ENCODE results near the gene MAPKBP1.
A peak's percentile ranks its signal among the peaks of the same experiment; 100 is the strongest.

Gene MAPKBP1

GRCh38 chr15:41827880-41828806 lies 53.9 kb downstream of the MAPKBP1 start, which contains the start of gene JMJD7:
Gene JMJD7, plus strand, starts transcription at chr15:41828092. Its CDS starts 33 bp downstream, at chr15:41828125.
- DNase-seq (ENCODE audit: low read depth) = peak; percentile 88

GRCh38 chr15:41828807-41829141 lies 54.5 kb downstream of the MAPKBP1 start:
- DNase-seq (ENCODE audit: low read depth) = no peak

- no peak for DNase-seq (ENCODE audit: low read depth)
Measured at GRCh38 chr15:41829959-41830646, 55.8 kb downstream of the MAPKBP1 start.

GRCh38 chr15:41831291-41831690 lies 57.0 kb downstream of the MAPKBP1 start:
- DNase-seq (ENCODE audit: low read depth) = peak; percentile 7

GRCh38 chr15:41832208-41832607 lies 57.9 kb downstream of the MAPKBP1 start:
- no peak for DNase-seq (ENCODE audit: low read depth)

GRCh38 chr15:41832875-41833274 lies 58.6 kb downstream of the MAPKBP1 start:
- no peak for DNase-seq (ENCODE audit: low read depth)

DNA sequence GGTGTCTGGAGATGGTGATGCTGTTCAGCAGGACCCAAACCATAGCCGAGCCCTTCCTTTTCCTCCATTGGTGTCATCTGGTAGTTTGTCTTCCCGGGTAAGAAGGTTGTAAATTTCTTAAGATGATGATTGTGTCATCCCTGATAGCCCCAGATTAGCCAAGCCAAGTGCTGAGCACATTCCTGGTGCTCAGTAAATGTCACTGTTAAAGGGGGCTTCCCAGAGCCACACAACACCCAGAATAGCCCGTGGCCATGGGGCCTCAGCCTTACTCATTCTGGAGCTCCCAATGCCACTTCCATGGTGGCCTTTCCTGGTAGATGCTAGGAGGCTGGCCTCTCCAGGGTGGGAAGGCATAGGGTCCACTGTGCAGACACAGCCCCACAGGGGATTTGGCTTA lies 59.8 kb downstream of the MAPKBP1 start:
- DNase-seq (ENCODE audit: low read depth) = no peak

DNA sequence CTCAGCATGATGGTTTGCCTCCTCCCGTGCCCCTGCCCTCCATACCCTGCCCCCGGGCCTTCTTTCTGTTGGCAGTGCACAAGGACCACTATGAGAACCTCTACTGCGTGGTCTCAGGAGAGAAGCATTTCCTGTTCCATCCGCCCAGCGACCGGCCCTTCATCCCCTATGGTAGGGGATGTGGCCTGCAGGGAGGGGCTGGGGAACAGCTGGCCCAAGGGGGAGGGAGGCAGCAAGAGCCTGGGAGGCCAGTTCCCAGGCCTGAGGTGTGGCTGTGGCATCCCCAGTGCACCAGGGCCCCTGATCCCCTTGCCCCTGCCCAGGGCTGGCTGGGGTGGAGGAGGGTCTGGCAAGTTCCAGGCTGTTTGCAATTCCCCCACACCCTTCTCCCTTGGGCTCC lies 61.8 kb downstream of the MAPKBP1 start:
- no peak for DNase-seq (ENCODE audit: low read depth)

DNA sequence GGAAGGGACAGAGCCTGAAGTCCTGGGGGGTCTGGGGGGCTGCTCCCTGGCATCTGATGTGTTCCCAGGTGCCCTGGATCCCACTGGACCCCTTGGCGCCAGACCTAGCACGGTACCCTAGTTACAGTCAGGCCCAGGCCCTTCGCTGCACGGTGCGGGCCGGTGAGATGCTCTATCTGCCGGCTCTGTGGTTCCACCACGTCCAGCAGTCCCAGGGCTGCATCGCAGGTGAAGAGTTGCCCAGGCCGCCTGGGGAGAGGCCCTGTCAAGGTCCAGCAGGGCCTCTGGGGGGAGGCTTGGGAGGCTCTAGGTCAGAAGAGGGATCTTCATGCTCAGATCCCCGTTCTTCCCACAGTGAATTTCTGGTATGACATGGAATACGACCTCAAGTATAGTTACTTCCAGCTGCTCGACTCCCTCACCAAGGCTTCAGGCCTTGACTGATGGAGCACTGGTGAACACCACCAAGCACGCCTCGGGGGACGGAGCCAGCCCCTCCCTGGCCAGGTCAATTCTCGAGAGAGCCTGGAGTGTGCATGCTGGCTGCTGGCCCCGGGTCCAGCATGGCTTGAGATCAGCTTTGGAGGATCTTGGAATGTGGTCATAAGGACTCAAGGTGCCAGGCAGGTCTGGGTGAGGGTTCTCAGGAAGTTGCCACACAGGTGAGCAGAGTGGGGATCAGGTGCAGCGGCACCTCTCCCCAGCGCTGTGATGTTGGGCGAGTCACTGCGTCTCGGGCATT lies 62.6 kb downstream of the MAPKBP1 start:
- DNase-seq (ENCODE audit: low read depth) = no peak

DNA sequence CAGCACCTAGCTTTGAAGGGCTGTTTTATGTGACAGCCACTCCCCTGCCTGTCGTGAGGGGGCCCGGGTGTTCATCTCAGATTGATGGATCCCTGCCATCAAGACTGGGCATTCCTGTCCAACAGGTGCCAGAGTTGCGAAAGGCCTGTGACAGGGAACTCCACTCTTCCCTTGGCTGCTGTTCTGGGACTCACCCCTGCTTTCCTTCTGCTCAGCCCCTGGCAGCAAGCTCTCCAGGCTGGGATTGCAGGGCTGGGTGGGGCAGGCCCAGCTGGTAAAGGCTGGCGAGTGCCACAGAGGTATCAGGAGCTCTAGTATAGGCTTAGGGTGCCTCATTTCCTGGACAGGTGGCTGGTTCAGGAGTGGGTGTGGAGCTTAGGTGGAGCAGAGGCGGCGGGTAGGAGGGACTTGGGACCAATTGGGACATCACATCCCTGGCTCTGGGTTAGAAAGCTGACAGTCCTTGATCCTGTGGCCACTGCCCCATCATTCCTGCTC lies 64.2 kb downstream of the MAPKBP1 start, which contains the start of gene PLA2G4B:
PLA2G4B (plus strand) TSS at position 448 of the 498 bp plus-strand sequence. CDS start 67 bp downstream, outside the sequence.
- DNase-seq (ENCODE audit: low read depth) = no peak

DNA sequence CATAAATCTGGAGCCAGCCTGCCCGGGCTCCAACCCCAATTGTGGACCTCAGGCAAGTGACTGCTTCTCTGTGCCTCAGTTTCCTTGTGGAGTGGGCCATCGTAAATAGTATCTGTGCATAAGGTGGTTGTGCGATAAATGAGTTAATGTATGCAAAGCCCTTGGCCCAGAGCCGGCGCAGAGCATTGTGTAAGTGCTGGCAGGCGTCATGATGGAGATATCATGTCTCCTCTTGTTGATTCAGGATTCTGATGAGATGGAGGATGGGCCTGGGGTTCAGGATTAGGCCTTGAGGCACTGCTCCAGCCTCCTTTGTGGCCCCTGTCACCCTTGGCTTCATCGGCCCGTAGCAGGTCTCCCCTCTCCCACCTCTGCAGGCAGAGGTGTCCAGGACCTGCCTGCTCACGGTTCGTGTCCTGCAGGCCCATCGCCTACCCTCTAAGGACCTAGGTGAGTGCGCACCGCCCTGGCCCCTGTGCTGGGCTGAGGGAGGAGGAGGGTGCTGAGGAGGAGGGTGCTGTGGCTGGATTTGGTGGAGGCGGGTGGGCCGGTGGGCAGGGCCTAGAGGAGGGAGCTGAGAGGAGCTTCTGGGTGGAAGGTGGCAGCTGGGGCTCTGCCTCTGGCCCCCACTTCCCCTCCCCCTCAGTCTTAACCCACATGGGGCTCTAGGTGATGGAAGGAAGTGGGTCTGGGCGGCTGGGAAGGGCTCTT lies 65.7 kb downstream of the MAPKBP1 start:
- no peak for DNase-seq (ENCODE audit: low read depth)

DNA sequence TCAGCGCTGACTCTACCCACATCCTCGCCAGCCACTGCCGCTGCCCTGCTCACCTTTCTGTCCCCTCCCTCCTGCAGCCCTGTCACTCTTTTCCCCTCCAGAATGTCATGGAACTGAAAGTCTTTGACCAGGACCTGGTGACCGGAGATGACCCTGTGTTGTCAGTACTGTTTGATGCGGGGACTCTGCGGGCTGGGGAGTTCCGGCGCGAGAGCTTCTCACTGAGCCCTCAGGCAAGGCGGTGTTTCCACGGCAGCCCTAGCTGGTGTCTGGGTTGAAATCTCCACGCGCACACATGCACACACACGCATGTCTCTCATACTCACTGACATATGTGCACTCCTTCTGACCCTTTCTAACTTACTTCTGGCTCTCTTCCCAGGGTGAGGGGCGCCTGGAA lies 66.4 kb downstream of the MAPKBP1 start:
- no peak for DNase-seq (ENCODE audit: low read depth)

GRCh38 chr15:41841131-41841530 lies 66.8 kb downstream of the MAPKBP1 start:
- no peak for DNase-seq (ENCODE audit: low read depth)

GRCh38 chr15:41842229-41842628 lies 67.9 kb downstream of the MAPKBP1 start:
- DNase-seq (ENCODE audit: low read depth) = no peak

DNA sequence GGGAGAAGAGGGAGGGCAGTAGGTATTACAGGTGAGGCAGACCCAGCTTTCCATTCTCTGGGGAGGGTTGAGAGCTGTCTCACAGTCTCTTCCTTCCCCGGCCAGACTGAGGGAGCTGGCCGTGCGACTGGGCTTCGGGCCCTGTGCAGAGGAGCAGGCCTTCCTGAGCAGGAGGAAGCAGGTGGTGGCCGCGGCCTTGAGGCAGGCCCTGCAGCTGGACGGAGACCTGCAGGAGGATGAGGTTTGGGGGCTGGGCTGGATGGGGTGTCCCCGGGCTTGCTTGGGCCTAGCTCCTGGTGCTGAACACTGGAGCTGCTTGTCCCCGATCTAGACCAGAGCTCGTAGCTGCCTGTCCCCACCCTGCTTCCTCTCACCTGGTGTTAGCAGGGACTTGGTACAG lies 69.3 kb downstream of the MAPKBP1 start:
- no peak for DNase-seq (ENCODE audit: low read depth)

DNA sequence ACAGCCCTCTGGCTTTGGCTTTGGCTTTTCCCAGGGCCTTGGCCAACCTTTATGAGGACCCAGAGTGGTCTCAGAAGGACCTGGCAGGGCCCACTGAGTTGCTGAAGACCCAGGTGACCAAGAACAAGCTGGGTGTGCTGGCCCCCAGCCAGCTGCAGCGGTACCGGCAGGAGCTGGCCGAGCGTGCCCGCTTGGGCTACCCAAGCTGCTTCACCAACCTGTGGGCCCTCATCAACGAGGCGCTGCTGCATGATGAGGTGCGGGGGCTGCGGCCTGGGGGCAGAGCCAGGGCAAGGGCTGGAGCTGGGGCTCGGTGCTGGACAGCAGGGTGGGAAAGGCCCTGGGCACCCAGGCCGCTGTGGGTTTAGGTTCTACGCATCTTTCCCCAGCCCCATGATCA lies 70.5 kb downstream of the MAPKBP1 start:
- no peak for DNase-seq (ENCODE audit: low read depth)

DNA sequence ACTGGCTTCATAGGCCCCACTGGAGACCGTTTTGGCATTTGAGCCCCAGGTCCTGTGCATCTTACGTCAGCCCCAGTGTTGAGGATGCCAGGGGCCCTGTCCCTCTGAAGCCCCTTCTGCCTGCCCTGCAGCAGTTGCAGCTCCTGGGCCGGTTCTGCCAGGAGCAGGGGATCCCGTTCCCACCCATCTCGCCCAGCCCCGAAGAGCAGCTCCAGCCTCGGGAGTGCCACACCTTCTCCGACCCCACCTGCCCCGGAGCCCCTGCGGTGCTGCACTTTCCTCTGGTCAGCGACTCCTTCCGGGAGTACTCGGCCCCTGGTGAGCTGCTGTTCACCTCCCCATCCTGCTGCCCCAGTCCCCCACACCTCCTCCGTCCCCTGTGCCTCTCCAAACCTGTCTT lies 72.9 kb downstream of the MAPKBP1 start:
- no peak for DNase-seq (ENCODE audit: low read depth)

GRCh38 chr15:41847981-41848380 lies 73.7 kb downstream of the MAPKBP1 start:
- DNase-seq (ENCODE audit: low read depth) = no peak

DNA sequence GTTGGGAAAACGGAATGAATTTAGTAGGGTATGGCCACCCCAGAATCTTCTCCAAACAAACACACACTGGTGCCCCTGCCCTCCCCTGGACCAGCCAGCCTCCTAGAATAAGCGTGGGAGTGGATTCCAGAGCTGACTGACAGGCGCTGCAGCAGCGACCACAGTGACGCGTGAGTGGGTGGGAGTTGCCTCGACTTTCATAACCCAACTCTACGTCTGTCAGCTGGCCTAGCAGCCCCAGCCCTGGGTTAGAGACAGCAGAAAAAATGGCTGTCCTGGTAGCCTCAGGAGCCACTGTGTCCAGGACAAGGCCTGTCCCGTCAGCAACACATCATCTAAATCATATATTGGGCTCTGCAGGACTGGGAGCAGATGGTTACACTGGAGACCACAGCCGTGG lies 74.3 kb downstream of the MAPKBP1 start:
- DNase-seq (ENCODE audit: low read depth) = no peak

- DNase-seq (ENCODE audit: low read depth) = no peak
Measured at GRCh38 chr15:41849204-41849603, 74.9 kb downstream of the MAPKBP1 start.

DNA sequence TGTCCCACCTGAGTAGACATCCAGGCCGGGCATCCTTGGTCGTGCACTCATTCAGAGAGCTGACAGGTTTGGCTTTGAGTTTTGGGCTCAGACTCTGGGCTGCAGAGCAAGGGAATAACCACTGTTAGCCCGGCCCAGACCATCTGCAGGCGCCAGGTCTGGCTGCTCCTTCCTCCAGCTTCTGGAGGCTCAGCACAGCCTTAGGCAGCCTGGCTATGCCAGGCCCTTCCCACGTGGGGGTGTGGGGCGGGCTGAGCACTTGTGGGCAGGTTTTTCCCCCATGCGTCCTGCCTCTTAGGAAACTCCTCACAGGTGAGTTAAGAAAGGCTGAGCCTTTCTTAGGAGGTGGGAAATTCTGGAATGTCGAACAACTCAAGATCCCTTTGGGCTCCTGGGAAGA lies 75.6 kb downstream of the MAPKBP1 start:
- DNase-seq (ENCODE audit: low read depth) = no peak

All from stimulated activated CD8-positive, alpha-beta memory T cell treated with anti-CD3 and anti-CD28 coated beads, Interleukin-12 subunit alpha, Interleukin-12 subunit beta, amount 100 ng/mL, for 4 hours (primary cell).